Measurements from ENCODE around the gene MAP1LC3A.

MAP1LC3A gene

DNA sequence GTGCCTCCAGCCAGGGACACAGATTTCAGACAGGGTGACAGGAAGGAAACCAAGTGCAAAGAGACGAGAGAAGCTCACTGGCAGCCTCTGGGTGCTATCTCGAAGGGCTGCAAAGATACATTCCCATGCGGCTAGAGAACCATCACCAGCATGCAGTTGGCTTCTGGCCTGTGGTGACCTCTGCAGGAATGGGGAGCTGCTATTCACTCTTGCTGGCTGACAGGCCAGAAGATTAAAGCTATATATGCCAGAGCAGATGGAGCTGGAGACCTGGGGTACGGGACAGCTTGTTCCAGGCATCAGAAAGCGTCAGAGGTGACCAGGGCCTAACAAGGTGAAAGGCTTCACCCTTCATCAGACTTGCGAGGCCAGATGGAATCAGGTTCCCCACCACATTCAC, 20.0 kb downstream of the MAP1LC3A start:
- DNase-seq, result no peak

GRCh38 chr20:34579191-34579978, 20.9 kb downstream of the MAP1LC3A start:
- no peak for DNase-seq

GRCh38 chr20:34579979-34580940, 21.7 kb downstream of the MAP1LC3A start:
- no peak for DNase-seq

DNA sequence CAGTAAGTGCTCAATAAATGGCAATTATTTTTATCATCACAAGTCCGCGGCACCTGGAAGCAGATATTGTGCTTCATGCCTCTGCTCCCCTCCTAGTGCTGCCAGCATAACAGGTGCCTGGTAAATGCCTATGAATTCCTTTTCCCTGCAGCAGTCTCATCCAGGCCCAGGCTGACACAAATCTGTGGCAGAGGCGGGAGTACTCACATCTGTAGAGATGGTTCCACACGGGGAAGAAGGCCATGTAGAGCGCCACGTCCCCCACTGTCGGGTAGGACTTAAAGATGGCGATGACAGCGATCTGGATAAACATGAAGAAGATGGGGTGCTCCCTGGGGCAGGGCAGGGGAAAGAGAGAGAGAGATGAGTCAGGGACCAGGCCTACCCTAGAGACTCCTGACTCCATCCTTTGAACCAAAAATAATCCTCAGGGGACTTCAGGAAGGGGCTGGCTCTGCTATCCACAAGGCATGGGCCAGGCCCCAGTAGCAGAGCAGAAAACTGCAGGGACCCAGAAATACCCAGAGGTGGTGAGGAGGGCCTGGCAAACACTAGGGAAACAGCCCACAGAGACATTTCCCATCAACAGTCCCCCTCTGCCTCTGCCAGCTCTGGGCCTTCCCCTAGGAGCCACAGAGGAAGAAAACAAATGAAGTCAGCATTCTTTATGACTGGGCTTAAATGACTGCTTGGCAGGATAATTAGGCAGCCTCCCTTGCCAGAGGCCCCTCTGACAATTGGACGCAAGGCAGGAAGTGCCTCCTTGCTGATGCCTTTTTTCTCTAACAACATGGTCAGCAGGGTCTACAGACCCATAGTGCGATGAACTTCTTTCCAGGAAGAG, 23.0 kb downstream of the MAP1LC3A start:
- no peak for DNase-seq

DNA sequence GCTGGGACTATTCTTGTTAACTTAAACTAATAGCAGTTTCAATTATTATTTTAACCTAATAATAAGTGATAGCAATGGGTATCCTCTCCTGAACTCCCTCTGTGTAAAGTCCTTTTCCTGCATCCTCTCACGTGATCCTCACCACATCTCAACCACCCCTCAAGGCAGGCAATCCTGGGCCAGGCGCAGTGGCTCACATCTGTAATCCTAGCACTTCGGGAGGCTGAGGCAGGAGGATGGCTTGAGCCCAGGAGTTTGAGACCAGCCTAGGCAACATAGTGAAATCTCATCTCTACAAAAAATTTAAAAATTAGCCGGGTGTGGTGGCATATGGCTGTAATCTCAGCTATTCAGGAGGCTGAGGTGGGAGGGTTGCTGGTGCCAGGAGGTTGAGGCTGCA, 23.7 kb downstream of the MAP1LC3A start:
- no peak for DNase-seq

GRCh38 chr20:34582911-34583310, 24.4 kb downstream of the MAP1LC3A start:
- no peak for DNase-seq

- no peak for DNase-seq
Measured at GRCh38 chr20:34583544-34583943, 25.0 kb downstream of the MAP1LC3A start.

GRCh38 chr20:34585019-34585418, 26.5 kb downstream of the MAP1LC3A start:
- DNase-seq, result no peak

DNA sequence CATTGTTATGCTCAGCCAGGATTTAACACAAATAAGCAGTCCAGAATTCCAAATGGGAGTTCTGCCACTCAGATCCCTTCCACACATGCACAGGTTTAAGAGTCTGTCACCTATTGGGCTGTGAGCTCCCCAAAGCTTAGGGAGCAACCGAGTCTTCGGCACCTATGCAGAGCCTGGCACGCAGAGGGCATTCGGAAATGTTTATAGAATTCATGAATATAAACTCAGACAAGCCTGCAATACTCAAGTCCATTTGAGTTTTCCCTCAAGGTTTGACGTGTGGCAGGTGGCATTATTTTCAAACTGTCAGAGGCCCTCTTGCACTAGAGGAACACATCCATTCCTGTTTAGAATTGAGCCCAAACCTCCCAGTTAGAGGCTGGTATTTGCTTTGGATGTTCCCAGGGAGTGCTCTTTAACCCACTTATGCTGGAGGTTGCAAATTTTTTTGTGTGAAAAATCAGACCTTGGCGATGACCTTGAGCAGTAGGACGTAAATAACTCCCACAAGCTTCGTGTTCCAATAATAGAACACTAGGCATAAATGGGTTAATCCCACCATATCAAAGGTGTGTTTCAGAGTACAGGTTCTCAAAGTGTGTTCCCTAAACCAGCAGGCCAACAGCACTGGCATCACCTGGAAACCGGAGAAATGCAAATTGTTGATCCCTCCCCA, 28.1 kb downstream of the MAP1LC3A start:
- no peak for DNase-seq

- DNase-seq, result no peak
Measured at GRCh38 chr20:34595377-34596184, 37.1 kb downstream of the MAP1LC3A start.

DNA sequence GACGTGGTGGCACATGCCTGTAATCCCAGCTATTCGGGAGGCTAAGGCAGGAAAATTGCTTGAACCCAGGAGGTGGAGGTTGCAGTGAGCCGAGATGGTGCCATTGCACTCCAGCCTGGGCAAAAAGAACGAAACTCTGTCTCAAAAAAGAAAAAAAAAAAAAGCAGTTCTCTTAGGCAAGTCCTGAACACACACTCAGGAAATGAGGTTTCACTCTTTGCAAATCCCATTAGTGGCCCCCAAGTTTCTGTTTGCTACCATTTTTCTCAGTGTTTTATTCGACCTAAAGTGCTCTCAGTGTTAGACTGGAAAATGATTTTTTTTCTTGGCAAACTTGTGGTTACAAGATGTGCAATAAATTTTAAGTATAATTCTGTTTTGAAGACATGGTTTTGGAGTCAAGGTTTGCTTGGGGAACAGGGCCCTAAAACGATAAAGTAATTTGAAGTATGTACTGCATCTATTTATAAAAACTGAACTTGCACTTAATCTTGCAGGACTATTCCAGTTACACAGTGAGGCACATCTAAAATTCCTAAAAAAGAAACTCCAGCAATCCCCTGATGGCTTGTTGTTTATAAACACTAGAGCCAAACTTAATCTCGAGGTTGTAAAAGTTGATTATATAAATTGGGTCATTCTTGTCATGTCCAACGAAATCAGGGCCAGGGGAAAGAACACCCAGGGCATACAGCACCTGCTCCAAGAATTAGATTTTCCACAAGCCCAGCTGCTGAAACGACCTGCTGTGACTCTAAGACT, 42.6 kb downstream of the MAP1LC3A start:
- DNase-seq, result no peak

DNA sequence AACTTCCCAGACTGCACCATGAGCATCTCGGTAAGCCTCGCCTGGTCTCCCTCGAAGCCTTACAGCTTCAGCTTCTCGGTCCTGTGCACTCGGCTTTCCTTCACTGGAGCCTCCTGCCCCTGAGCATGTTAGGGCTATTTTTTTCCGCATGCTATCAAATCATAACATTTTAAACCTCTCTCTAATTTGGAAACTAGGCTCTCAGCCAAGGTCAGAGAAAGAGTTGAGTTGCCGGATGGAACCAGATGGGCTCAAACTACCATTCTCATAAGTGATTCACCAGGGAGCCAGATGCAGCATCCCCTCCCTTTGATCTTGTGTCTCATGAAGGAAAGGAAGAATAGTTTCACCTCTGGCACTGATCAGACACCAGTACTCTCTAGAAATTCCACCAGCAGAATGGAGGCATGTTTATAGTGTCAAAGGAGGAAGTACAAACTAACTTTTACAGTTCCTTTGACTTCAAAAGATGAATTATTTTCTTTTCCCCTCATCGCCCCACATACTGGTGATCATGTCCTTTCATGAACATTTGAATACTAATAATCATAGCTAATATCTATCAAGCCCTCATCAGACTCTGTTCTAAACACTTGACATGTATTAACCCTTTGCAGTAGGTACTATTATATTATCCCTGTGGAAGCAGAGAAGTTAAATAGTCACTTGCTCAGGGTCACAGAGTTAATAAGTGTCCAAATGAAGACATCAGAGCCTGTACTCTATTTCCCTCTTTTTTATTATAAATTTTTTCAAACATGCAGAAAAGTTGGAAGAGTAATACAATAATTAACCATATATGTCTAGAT, 46.7 kb downstream of the MAP1LC3A start:
- no peak for DNase-seq

DNA sequence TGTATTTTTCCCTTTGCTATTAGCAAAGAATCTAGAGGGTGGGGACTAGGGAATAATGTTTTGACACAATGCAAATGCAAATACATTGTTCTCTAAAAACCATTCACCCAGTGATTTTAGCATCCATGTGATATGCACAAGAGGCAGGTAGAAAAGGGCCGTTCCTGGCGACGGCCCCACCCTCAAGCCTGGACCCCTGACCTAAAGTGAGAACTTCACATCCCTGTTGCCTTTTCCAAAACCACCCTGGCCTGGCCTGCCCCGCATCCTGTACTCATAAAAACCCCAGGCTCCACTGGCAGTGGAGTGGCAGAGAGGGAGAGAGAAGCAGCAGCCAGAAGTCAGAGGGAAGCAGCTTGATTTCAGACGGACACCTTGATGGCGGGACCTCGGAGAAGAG, 48.5 kb downstream of the MAP1LC3A start:
- no peak for DNase-seq

Data from NCI-H2029 treated with DMSO at 0.1 percent for 48 hours (cell line).